RWPE2 (cell line): ENCODE data around the gene INPP5A.

Experiments
- ATAC-seq: fragments of 200-7000 bp; cut with Tn5 transposase; 3 replicates; pipeline ENCODE4 v1.9.1; 2021; ENCODE audit warnings: low read depth
- DNase-seq: peaks from one replicate; pipeline ENCODE4 v3.0.0-alpha.2; 2020; ENCODE audit warnings: low spot score
- H3K27ac ChIP-seq: fragments of 450-650 bp; 2 replicates; pipeline ENCODE4 v1.5.1; 2017; ENCODE audit warnings: mild to moderate bottlenecking; ENCODE audit not compliant: poor library complexity, severe bottlenecking
- H3K27me3 ChIP-seq: fragments of 250-450 bp; sonication (Bioruptor Pico); 2 replicates; pipeline ENCODE4 v1.5.1; 2021; ENCODE audit warnings: mild to moderate bottlenecking, moderate library complexity; ENCODE audit not compliant: insufficient read depth, poor library complexity, severe bottlenecking
- H3K36me3 ChIP-seq: fragments of 250-450 bp; sonication (Bioruptor Pico); 2 replicates; pipeline ENCODE4 v1.5.1; 2020; ENCODE audit warnings: low read depth, mild to moderate bottlenecking, moderate library complexity
- H3K4me1 ChIP-seq: fragments of 250-450 bp; sonication (Bioruptor Pico); 2 replicates; pipeline ENCODE4 v1.5.1; 2021; ENCODE audit warnings: mild to moderate bottlenecking, moderate library complexity; ENCODE audit not compliant: insufficient read depth, poor library complexity, severe bottlenecking
- H3K4me3 ChIP-seq: fragments of 250-450 bp; sonication (Bioruptor Pico); 2 replicates; pipeline ENCODE4 v1.5.1; 2021; ENCODE audit warnings: mild to moderate bottlenecking, moderate library complexity; ENCODE audit not compliant: severe bottlenecking
- H3K9me3 ChIP-seq: fragments of 250-450 bp; sonication (Bioruptor Pico); 2 replicates; pipeline ENCODE4 v1.5.1; 2021; ENCODE audit warnings: mild to moderate bottlenecking, moderate library complexity; ENCODE audit not compliant: severe bottlenecking
- CTCF ChIP-seq: fragments of 450-650 bp; IDR thresholded peaks from one replicate; pipeline ENCODE4 v1.5.1; 2017; ENCODE audit warnings: mild to moderate bottlenecking, moderate library complexity; ENCODE audit not compliant: poor library complexity, severe bottlenecking

Gene INPP5A

GRCh38 chr10:132584081-132584480 lies 46.5 kb downstream of the INPP5A start:
- Histone ChIP-seq H3K4me1 (no peaks in the 10 kb centered on the region), H3K36me3 (no peaks in the 10 kb centered on the region), H3K4me3 (no peak overlapping the region), H3K27me3 (no peaks in the 10 kb centered on the region), H3K27ac (no peak overlapping the region), H3K9me3 (no peaks in the 10 kb centered on the region)
- no peak for TF ChIP-seq CTCF
- ATAC-seq = no peak
- no peak for DNase-seq

GRCh38 chr10:132585732-132586722 lies 48.4 kb downstream of the INPP5A start:
- TF ChIP-seq CTCF = no peak
- Histone ChIP-seq H3K4me3 (no peak overlapping the region), H3K9me3 (no peaks in the 10 kb centered on the region), H3K27me3 (no peaks in the 10 kb centered on the region), H3K27ac (no peak overlapping the region), H3K36me3 (no peaks in the 10 kb centered on the region), H3K4me1 (peaks cover 5% of the 10 kb centered on the region)
- ATAC-seq (no peak), DNase-seq (no peak)

GRCh38 chr10:132586739-132587138 lies 49.2 kb downstream of the INPP5A start:
- no peak overlapping the region for H3K4me3 ChIP-seq
- no peak for DNase-seq
- no peak overlapping the region for H3K27ac ChIP-seq
- no peak for ATAC-seq
- H3K27me3 ChIP-seq = no peaks in the 10 kb centered on the region
- TF ChIP-seq CTCF = no peak
- no peaks in the 10 kb centered on the region for H3K36me3 ChIP-seq
- peaks cover 11% of the 10 kb centered on the region for H3K4me1 ChIP-seq
- no peaks in the 10 kb centered on the region for H3K9me3 ChIP-seq

- DNase-seq (no peak), ATAC-seq (no peak)
- no peak overlapping the region for H3K4me3 ChIP-seq
- no peaks in the 10 kb centered on the region for H3K9me3 ChIP-seq
- TF ChIP-seq CTCF = no peak
- H3K27ac ChIP-seq = no peak overlapping the region
- H3K36me3 ChIP-seq = no peaks in the 10 kb centered on the region
- peaks cover 11% of the 10 kb centered on the region for H3K4me1 ChIP-seq
- no peaks in the 10 kb centered on the region for H3K27me3 ChIP-seq
These were observed 49.6 kb downstream of the INPP5A start for GRCh38 chr10:132587175-132587574.
